NK-92 (cell line): ENCODE measurements around the gene MARCHF9.
"Not testable (repeated sequence)": the region's sequence is repeated elsewhere in the genome, so short reads cannot be mapped to it uniquely, and the experiment has no call there.

ENCODE experiments used
- DNase-seq: peaks from one replicate; lab custom pipeline; 2025; ENCODE audit not compliant: unreplicated experiment; lab: John Stamatoyannopoulos, UW

MARCHF9 gene

DNA sequence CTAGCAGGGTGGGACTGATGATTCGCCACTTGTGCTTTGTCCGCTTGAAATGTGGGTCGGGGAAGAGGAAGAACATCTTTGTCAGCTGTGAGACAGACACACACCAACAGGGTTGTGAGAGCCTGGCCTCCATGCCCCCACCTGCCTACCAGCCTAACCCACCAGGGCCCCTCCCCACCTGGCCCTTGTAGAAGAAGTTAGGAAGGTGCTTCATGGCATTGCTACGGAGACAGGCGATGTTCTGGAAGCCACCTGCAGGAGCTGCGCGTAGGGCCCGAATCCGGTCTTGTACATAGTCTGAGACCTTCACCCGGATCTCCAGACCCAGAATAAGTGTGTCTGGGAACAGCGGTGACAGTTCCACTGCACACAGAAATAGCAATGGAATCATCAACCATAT is 14.7 kb downstream of the MARCHF9 start:
- DNase-seq = no peak

DNA sequence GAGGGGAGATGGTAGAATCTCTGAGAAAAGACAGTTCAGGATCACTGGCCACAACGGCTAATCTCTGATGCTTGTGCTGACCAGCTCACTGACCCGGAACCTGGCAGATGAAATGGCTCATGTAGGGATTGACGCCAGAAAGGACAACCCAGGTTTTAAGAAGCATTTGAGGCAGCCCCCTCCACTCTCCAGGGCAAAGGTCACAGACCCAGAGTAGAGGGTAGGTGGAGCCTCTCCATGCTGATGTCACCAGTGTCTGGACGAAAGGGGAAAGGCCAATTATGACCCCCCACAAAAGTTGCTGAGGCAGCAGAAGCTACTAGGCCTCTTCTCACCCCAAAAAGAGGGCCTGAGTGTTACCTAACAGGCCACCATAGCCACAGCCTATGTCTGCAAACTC is 15.8 kb downstream of the MARCHF9 start:
- DNase-seq = no peak

DNA sequence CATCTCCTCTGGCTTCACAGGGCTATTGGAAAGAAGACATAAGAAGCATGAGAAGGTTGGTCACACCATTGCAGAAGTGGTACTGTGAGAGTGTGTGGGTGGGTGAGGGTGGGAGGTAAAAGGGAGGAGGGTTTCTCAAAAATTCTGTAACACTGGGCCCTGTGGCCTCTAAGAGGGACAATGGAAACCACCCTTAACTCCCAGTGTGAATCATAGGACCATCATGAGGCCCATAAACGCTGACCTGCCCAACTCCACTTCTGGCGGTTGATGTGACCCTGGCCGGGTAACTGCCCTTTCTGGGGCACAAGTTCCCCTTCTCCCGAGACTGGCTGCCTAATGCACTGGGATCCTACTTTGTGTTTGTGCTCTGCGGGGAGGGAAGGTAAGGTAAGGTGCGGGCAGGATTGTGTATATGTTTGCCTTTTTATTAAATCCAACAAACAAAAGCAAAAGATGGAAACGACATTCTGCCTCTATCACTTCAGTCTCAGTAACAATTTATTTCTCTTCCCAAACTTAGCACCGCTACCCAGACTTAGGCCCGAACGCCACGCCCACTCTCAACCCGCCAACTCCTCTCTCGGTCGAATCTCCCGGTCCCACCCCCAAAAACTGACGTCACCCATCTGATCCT is 16.5 kb downstream of the MARCHF9 start:
- peak; percentile 8 for DNase-seq

- DNase-seq = no peak
Observed at GRCh38 chr12:57771873-57772428, 17.0 kb downstream of the MARCHF9 start, which contains the start of gene METTL1. Gene METTL1, minus strand, starts transcription at chr12:57772105. Its CDS starts 22 bp downstream, at chr12:57772083.

DNA sequence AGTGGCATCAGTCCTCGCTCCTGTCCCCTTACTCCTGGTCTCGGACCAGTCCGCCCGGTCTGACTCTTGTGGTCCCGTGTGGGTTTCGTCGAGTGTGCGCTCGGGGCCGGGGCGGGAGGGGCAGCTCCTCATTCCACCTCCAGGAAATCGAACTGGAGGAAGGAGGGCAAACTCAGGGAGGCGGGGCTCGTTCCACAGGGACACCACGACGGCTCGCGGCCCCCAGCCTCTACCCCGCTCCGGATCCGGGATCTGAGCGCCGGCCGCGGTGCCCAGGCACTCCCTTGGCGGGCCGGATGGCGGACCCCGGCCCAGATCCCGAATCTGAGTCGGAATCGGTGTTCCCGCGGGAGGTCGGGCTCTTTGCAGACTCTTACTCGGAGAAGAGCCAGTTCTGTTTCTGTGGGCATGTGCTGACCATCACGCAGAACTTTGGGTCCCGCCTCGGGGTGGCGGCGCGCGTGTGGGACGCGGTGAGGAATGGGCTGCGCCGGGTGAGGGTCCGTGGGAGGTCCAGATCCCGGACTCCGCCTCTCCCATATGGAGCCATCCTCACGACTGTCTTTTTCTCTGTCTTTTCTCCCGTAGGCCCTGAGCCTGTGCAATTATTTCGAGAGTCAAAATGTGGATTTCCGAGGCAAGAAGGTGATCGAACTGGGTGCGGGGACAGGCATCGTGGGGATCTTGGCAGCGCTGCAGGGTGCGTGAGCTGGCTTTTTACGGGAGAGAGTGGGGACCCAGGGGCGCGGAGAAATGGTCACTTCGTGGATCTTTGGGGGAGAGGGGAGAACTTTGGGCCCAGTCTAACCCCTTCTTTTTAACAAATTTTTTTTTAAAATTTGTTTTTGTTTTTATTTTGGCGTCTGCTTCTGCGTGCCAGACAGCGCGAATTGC is 17.8 kb downstream of the MARCHF9 start, which contains the start of gene EEF1AKMT3:
Gene EEF1AKMT3 (plus strand): TSS at position 186 of the 894 bp plus-strand sequence. CDS start 111 bp downstream, at position 297.
- DNase-seq = no peak

DNA sequence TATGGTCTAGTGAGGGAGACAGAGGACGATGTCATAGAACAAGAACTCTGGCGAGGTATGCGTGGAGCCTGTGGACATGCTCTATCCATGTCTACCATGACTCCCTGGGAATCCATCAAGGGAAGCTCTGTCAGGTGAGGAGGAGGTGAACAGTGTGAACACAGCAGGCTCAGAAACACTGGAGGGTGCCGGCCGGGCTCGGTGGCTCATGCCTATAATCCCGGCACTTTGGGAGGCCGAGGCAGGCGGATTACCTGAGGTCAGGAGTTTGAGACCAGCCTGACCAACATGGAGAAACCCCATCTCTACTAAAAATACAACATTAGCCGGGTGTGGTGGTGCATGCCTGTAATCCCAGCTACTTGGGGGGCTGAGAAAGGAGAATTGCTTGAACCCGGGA is 19.7 kb downstream of the MARCHF9 start:
- DNase-seq = not testable (repeated sequence)

DNA sequence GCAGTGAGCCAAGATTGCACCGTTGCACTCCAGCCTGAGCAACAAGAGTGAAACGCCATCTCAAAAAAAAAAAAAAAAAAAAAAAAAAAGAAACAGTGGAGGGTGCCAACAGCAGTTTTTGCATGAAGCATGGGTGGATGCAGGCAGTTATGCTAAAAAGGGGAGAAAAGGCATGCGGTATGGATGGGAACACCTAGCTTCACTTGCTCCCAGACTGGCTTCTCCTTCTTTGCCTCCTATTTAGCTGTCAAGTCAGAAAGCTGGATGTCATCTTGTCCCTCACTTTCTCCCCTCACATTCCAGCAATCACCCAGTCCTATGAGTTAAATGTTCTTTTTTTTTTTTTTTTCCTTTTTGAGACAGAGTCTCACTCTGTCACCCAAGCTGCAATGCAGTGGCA is 20.1 kb downstream of the MARCHF9 start:
- DNase-seq = no peak

GRCh38 chr12:57775563-57776246 is 20.8 kb downstream of the MARCHF9 start:
- no peak for DNase-seq

- DNase-seq = no peak
Observed at GRCh38 chr12:57776247-57776587, 21.3 kb downstream of the MARCHF9 start.

- DNase-seq = no peak
Observed at GRCh38 chr12:57777367-57777766, 22.5 kb downstream of the MARCHF9 start.

DNA sequence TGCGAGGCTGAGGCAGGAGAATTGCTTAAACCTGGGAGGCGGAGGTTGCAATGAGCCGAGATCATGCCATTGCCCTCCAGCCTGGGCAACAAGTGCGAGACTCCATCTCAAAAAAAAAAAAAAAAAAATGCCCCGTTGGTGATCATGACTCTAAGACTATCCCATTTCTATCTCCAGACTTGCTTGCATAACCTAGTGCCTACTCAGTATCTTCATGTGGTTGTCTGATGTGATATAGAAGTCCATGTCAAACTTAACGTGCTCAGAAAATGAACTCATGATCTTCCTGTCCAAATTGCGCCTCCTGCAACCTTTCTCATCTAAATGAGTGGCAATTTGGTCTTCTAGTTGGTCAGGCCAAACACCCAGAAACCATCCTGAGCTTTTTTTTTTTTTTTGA is 23.0 kb downstream of the MARCHF9 start:
- no peak for DNase-seq

DNA sequence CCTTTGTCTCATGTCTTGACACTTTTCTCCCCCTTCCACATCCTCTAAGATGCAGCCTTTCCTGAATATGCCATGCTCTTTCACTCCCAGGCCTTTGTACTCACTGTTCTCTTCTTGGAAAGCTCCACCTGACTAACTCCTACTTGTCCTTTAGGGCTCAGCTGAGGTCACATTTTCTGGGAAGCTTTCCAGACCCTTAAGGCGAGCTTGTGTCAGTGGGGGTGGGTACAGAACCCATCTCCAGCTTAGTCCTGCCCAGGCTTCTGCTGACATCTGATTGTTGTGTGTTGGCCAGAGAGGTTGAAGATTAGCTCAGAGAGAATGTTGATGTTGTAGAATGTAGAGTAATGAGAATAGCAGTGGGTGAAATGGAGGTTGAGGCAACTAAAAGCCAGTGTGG is 24.8 kb downstream of the MARCHF9 start:
- no peak for DNase-seq

- no peak for DNase-seq
Observed at GRCh38 chr12:57780284-57780897, 25.5 kb downstream of the MARCHF9 start.

- DNase-seq = no peak
Observed at GRCh38 chr12:57781244-57781643, 26.3 kb downstream of the MARCHF9 start.

DNA sequence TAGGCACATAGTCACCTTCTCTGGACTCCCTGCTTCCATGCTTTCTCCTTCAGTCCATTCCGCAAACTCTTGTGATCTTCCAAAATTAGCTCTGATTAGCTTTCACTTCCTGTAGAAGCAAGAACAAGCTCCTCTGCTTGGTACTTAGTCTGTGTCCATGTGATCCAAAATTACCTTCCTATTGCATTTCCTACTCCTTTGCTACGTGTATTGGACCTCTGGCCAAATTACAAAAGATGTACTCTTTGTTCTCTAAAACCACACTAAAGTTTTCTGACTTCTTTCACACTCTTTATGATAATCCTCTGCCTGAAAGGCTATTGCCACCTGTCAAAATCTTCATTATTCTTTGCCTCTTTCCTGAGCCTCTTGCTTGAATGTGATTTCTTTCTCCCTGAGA is 26.9 kb downstream of the MARCHF9 start:
- DNase-seq = no peak

GRCh38 chr12:57782243-57782607 is 27.3 kb downstream of the MARCHF9 start:
- no peak for DNase-seq

DNA sequence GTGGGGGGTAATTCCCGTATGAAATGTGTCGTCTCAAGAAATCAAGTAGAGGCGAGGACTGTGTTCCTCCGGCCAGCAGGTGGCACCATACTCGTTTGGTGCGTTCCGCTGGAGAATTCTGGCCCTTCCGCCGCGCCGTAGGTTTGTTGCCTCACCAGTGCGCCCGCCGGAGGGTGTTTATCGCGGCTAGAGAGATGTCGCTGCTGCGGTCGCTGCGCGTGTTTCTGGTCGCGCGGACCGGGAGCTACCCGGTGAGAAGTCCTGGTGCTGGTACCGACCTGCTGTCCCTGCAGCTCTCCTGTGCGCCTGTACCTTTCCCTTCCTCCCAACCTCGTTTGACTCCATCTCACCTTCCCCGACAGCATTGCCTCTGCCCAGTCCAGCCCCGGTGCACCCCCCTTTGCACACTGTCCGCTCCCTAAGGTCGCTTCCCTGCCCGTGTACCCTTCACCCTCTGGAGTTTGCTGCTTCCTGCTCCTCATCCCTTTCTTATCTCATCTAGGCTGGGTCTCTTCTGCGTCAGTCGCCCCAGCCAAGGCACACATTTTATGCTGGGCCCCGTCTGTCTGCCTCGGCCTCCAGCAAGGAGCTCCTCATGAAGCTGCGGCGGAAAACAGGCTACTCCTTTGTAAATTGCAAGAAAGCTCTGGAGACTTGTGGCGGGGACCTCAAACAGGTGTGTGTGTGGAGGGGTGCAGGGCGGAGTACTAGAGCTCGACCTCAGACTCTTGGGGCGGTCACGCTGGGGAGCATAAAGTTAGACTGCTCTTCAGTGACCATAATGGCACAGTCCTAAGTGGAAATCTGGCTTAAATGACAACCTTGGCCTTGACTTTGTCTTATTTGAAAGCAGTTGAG is 27.9 kb downstream of the MARCHF9 start, which contains the start of gene TSFM:
Gene TSFM (plus strand): TSS at position 180 of the 858 bp plus-strand sequence. CDS start 15 bp downstream, at position 195.
- DNase-seq = peak; percentile 67

GRCh38 chr12:57783466-57783801 is 28.5 kb downstream of the MARCHF9 start:
- no peak for DNase-seq

DNA sequence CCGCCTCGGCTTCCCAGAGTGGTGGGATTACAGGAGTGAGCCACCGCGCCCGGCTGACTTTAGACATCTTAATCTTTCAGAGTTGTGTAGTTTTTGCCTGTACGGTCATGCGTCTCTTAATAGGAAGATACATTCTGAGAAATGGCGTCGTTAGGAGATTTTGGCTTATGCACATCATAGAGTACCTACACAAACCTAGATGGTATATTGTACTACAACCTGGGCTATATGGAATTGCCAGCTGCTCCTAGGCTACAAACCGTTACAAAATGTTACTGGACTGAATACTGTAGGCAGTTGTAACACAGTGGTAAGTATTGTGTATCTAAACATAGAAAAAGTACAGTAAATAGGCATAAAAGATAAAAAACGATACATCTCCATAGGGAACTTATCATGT is 29.0 kb downstream of the MARCHF9 start:
- no peak for DNase-seq

- DNase-seq = no peak
Observed at GRCh38 chr12:57793920-57794319, 39.0 kb downstream of the MARCHF9 start.
